Stimulated activated CD4-positive, alpha-beta T cell treated with anti-CD3 and anti-CD28 coated beads, Interleukin-4, amount 100 ng/mL, for 4 hours (primary cell): ENCODE data around the gene FOXN1.

ENCODE experiments used
- DNase-seq, 2 experiments: peaks; one replicate each; pipeline ENCODE4 v3.0.0-alpha.2; 2020

The FOXN1 gene

DNA sequence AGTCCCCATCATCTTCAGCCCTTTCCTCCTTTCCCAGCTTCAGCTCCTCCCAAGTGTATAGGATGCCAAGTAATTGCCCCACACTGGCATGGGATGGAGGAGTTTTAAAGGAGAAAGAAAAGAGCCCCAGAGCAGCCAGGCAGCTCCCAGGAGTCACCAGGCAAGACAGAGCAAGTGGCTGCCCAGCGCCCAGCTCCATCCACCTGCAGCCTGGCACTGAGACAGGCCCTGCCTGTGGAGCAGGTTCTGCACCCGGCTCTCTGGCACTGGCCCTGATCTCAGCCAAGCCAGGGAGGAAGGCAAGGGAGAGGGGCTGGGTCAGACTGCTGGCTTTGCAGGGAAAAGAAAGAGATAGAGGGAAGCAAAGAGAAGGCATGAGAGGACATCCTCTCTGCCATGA is 21.7 kb downstream of the FOXN1 start:
- no peak for DNase-seq

DNA sequence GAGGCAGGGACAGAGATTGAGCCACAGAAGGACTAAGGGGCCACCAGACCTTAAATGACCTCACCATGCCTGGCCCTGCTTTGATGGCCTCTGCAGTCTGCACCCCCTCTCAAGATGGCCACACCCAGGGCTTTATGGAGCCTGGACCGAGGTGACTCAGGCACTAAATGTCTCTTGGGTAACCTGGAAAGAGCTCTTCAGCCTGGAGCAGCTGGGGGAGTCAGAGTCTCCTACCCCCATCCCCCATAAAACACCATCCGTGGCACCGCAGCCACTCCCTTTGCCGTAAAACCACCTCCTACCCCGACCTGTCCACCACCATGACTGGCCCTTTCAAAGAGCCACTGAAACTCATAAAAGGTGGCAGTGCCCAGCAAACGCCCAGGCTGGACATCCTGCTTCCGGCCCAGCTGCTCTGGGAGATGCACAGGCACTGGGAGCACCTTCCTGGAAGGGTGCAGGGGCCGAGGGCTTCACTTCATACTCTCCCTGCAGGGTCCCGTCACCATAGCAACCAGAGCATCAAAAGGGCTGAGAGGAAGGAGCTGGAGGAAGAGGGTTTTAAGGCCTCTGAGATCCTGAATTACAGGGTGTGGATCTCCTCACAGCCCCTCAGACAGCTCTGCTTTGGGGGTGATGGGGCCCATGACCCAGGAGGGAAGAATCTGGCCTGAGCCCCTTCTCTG is 22.3 kb downstream of the FOXN1 start:
- DNase-seq = no peak

DNA sequence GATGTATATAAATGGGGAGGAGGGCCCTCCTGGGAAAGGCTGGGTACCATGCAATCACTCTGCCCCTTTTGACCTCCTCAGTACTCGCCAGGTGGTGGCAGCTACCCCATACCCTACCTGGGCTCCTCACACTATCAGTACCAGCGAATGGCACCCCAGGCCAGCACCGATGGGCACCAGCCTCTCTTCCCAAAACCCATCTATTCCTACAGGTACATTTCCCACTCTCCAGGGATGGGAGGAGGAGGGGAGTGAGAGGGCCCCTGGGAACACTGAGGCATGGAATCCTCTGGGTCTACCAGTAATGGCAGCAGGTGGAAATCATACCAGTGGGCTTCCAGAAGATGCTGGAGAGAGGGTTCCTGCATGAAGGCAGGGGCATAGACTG is 22.9 kb downstream of the FOXN1 start:
- no peak for DNase-seq

DNA sequence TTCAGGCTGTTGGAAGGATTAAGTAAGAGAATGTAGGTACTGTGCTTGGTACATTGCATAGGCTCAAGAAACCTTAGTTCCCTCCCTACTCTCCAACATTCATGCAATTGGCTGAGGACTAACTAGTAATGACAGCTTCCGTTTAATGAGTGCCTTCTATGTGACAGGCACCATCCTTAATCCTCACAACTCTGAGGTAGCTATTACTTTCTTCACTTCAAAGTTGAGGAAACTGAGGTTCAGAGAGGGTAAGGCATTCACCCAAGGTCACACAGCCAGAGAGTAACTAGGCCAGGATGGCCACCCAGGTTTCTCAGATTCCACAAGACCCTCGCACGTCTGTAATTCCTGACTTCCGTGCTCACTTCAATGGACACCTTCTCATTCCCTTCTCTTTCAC is 24.1 kb downstream of the FOXN1 start:
- no peak for DNase-seq

DNA sequence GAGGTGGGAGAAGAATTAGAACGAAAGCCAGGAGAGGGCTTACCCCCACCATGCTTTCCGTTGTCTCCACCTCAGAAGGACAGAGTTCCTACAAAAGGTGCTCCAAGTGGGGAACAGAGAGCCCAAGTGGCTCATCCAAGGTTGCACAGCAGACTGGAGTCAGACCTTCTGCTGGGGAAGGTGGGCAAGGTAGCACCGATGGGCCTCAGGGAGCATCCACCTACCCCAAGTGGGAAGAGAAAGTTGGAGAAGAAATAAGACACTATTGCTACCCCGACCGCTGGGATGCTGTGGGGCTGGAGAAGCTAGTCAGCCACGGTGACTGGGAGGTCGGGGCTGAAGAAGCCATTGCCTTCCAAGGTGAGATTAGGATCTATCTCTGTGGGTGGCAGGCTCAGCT is 24.8 kb downstream of the FOXN1 start:
- no peak for DNase-seq

DNA sequence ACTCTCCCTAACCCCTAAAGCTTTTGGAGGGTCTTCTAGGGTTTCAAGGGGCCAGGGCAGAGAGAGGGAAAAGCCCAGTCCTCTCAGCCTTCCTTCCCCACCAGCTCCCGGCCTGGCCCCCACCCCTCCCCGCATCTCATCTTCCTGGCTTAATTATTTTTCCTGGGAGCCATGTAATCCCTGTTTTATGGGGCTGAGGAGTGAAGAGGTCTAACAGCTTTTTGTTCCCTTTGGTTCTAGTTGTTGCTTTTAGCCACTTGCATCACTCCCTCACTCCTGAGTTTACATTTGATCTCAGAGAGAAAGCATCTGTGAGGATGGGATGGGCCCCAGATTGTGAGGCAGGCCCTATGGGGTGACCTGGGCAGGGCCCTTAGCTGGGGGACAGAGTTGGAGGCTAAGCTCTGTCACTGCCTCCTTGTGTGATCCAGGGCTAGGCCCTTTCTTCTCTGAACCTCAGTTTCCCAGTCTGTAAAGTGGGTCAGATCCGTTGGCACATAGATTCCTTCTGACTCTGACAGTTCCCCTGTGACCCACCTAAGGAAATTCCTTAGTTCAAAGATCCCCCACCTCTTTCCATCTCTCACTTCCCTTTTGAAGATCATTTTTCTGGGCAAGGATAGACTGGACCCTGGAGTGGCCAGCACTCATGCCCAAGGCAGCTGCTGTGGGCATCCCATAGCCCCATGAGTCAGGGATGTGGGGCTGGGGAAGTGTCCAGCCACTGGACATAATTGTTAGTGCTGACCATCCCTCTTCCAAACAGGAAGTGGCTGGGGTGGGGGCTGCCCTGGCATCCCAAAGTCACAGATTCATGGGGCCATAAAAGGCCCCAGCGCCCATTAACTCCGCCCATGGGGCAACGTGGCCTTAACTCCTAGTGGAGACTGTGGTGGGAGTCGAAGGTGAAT is 26.2 kb downstream of the FOXN1 start:
- DNase-seq = no peak

DNA sequence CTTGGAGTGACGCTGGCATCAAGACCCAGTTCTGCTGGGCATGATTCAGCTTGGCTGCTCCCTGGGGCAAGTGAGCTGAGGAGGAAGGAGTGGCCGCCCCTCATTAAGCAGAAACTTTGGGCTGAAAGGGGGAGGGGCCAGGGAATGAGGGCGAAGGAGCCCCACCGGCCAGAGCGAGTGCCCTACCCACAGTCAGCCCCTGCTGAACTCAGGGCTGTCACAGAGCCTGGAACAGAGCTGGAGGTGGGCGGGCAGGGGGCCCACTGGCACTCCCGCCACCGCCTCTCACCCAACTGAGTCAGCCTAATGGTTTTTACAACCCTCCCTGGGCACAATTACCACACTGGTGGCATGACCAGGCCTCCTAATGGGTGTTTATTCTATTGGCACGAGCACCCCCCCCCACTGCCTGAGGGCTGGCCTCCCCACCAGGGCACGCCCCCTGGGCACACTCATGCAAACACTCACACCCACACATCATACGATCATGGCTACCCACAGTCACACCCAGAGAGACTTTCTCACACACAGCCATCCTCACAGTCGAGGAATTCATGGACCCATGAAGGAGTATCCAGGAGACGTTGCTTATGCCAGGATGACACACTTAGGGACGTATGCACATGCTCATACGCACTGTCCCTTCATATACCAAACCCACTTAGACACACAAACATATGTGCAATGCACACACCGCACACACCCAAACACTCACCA is 27.1 kb downstream of the FOXN1 start:
- no peak for DNase-seq

DNA sequence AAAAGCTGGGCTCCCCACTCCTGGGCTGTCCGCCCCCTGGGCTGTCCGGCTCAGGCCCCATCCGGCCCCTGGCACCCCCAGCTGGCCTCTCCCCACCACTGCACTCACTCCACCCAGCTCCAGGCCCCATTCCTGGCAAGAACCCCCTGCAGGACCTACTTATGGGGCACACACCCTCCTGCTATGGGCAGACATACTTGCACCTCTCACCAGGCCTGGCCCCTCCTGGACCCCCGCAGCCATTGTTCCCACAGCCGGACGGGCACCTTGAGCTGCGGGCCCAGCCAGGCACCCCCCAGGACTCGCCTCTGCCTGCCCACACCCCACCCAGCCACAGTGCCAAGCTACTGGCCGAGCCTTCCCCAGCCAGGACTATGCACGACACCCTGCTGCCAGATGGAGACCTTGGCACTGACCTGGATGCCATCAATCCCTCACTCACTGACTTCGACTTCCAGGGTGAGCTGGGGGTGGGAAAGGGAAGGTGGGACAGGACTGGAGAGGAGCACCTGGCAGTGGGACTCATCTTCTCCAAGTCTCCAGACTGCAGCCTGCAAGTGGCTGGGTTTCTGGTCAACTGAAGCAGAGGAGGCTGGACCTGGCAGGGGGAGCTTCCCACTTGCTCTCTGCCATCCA is 28.7 kb downstream of the FOXN1 start:
- DNase-seq = no peak

DNA sequence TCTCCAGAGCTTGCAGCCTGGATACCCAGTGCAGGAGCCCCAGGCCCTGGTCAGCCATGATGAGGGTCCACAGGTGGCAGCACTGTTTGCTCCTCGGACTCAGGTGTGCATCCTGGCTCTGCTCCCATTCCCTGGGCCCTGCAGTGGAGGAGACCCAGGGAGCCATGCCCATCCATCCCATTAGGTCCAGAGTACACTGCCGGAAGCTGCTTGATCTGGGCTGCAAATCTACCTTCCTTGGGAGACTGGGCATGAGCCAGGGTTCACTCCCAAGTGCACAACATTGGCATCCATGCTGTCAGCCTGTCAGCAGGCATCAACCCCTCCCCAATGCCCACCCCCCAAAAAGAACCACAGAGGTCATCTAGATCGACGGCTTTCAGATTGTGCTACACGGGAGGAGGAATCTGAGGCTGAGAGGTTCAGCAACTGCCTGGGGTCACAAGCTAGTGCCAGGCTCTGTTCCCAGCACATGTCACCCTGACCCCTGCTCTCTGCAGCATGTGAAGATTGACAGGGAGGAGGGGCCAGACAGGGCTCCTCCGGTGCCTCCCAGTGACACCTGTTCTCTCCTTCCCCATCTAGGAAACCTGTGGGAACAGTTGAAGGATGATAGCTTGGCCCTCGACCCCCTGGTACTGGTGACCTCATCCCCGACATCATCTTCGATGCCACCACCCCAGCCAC is 30.5 kb downstream of the FOXN1 start:
- no peak for DNase-seq

DNA sequence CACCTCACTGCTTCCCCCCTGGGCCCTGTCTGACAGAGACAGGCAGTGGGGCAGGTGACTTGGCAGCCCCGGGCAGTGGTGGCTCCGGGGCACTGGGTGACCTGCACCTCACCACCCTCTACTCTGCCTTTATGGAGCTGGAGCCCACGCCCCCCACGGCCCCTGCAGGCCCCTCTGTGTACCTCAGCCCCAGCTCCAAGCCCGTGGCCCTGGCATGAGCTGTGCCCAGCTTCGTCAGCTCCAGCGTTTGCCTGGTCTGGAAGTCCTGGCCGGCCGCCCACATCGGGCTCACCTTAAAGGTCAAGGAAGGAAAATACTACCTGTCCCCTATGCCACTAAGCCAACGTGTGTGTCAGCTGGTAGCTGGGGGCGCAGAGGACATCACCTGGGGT is 31.1 kb downstream of the FOXN1 start:
- no peak for DNase-seq

DNA sequence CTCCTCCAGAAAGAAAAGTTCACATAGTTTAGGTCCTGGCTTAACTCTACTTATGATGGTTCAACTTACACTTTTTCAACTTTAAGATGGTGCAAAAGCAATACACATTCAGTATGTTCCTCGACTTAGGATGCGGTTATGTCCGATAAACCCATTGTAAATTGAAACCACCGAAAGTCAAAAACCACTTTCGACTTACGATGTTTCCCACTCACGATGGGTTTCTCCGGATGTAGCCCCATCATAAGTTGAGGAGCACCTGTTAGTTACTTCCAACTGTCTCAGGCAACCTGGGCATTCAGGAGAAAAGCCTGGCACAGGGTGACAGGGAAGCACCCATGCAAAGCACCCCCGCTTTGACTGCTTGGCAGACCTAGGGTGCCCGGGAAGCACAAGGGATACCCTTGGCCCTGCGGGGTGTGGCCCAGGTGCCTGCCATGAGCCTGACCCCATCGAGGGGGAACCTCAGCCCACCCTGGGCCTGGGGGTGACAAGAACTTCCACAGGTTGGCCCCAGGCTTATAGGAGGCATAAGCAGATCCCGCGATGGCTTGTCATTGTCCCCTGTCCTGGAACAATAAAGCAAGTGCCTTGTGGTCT is 32.2 kb downstream of the FOXN1 start:
- DNase-seq = no peak

DNA sequence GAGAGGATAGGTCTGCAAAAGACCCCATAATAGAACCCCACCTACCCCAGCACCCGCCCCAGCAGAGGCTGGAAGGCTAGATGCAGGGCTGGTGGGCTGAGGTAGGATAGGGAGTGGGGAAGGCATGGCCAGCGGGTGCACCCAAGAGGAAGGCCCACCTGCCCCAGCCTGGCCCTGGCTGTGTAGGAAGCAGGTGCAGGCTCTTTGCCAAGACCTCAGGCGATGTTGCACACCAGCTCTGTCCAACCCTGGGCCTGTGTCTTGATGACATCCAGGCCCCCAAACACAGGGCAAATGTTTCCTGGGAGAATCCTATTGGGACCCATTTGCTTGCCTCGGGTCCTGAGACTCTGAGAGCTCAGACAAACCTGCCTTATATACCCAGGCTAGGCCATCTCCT is 34.1 kb downstream of the FOXN1 start:
- no peak for DNase-seq

DNA sequence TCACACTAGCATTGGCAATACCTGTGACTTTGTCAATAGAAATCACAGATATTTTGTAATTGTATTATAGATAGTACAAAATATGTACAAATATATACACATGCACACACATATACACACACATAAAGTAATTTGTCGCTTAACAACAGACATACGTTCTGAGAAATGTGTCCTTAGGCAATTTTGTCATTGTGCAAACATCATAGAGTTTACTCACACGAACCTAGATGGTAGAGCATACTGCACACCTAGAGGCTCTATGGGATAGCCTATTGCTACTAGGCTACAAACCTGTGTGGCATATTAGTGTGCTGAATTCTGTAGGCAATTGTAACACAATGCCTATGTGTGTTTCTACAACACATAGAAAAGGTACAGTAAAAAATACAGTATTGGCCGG is 35.3 kb downstream of the FOXN1 start:
- DNase-seq = no peak

DNA sequence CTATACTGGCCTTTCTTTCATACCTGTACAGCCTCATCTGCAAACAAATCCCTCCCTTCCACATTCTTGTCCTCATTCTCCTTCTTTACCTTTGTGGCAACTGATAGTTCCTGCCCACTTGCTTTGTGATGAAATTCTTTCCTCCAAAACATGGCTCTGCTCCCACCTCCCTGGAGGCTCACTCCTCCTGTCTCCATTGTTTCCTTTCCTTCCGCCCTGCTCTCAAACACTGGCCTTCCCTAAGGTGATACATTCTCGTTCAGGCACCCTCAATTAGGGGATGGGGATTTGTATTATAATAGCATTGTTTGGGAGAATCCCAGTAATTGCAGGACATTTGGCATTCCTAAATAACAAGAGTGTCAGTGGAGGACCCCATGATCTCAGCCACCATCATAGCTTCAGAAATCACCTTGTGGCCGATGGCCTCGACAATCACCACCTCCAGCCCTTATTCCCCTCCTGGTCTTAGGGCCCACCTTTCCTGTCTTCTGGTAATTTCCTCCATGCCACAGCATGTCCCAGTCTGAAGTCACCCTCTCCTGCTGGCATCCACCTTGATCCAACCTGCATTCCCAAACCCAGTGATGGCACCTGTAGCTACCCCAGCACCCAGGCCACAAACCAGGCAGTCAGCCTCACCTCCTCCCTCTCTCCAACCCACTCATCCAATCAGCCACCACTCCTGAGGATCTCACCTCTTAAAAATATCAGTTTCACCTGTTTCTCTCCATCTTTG is 38.4 kb downstream of the FOXN1 start:
- no peak for DNase-seq

DNA sequence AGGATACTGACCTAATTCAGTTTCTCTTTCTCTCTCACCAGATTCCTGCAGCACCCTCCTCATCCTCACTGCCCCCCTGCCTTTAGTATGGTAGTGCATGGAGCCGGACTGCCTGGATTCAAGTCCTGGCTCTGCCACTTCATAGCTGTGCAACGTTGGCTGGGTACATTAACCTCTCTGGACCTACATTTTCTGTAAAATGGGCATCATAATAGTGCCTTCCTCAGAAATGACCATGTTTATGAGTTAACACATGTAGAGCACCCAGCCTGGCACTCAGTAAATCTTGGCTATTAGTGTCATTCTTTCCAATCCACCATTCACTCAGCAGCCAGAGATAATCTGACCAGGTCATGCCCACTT is 39.0 kb downstream of the FOXN1 start:
- DNase-seq = no peak

DNA sequence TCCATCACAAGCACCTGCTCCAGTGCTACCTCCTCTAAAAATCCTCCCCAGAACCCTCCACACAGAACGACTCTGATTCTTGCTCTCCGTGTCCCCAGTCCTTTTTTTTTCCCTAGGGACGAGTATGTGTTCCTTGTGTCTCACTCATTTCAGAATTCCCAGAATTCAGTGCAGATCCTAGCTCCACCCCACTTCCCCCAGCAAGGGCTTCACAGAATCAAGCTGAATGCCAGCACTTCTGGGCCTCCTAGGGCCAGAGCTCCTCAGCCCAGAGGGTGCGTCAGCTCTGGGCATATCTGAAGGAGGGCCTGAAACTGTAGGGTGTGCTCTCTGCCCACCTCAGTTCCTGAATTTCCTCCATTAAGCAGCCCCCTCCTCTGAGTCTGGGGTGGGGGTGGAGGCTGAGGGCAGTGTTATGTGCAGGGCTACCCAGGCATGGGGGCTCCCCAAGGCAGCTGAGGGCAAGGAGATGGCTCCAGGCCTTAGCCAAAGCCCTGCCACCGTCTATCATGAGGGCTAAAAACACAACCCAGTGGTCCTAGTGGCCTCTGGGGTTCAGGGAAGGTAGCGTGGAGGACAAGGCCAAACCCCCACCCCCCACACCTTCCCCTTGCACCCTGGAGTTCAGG is 39.8 kb downstream of the FOXN1 start:
- DNase-seq = no peak

DNA sequence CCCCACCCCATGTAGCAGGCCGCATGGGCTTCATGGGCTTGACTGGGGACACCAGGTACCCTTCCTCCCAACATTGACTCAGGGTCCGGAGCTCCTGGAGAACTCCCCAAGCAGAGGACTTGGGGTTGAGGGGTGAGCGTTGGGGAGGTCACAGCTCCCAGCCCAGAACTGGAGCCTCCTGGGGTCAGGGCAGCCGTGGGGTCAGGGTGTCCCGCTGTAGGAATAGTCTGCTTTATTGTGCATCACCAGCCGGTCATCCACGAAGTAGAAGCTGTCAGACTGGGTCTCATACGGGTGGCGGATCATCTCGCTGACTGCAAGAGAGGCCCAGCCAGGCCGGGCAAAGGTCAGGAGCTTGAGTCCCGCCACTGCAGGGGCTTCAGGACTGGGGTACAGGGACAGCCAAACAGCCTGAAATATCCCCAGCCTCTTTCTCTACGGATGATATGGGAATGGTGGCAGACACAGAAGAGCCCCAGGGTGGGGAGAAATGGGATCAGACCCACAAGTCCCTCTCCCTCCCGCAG is 41.0 kb downstream of the FOXN1 start:
- DNase-seq = no peak

DNA sequence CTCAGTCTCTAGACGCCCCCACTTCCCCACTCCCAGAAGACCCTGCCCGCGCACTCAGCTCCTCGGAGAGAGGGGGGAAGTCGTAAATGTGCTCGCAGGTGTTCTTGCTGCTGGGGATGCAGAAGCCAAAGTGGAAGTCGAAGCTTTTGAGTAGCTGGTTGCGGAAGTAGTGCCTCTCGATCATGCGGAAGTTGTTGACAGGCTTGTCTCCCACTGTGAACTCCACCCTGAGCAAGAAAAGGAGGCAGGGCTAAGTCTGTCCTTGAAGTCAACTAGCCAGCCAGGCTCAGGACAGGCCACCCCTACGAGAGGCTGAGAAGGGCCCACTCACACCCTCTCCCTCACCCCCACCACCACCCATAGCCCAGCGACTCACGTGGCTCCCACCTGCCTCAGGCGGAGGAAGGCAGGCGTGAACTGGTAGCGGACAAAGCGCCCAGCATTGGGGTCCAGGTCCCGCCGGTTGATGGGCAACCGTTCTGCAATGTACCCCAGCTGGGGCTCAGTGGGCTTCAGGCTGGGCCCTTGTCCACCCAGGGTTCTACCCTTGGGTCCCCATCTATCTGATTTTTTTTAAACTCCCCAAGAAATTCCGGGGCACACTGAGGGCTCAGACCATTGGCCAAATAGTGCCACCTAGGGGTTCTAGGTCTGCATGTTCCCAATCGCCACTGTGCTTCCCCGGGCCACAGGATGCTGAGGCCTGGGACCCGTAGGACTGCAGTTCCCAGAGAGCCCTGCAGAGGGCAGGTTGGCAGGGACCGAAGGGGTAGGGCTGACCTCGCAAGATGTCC is 41.7 kb downstream of the FOXN1 start:
- peak; percentile 46 to 64 for DNase-seq

DNA sequence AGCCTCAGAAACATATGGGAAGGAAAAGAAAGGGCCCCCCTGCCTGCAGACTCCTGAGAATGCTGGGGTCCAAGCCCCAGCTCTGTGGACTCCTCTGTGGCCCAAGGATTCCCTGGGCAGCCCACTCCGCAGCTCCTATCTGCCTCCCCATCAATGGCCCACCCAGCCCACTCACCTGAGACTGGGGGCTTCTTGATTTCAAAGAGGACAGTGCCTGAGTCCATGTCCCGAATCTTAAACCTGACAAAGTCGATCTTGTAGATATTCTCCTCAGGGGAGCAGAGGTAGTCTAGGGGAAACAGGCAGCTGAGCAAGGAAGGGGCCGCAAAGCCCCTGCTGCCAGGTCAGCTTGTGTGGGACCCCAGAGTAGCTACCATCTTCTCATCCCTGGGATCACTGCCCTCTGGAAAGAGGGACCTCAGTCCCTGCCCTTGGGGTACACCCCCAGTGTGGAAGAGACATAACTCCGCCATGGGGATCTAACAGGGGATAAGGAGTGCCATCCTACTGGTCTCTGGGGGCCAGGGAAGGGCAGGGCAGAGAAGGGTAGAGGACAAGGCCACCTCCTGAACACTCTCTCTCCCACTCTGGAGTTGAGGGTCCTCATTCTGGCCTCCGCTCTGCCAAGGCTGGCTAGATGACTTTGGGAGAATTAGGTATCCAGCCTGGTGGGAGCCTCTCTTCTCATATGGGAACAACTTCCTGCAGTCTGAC is 42.4 kb downstream of the FOXN1 start:
- DNase-seq = no peak
